Measurements from ENCODE around the gene CCDC33. TPM values are rescaled to one million over a fixed set of nuclear protein-coding genes. Genes with fewer than 3 reads are reported as not detected.

The CCDC33 gene
- total and polyA plus RNA-seq, 2 experiments from 2014 or later, result 2.6 to 2.8 TPM

DNA sequence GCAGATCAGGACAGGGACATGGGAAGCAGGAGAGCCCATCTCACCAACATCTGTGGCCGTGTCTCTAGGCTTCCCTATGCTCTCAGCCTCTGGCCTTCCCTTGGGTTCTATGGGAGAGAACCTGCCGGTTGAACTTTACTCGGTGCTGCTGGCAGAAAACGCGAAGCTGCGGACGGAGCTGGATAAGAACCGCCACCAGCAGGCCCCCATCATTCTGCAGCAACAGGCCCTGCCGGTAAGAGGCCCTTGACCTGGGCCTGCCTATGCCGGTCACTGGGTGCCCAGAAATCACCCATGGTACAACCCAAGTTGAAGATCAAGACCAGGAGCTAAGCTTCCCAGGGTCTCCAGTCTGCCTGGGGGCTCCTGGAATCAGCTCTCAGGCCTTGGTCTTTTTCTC is 96.5 kb downstream of the CCDC33 start:
- H3K4me1 Mint-ChIP-seq, result peaks cover 14% of the 10 kb centered on the region
- DNase-seq (ENCODE audit: low spot score) (no peak), ATAC-seq (no peak)
- TF ChIP-seq NANOG (IDR thresholded peaks at IDR 0.05; ENCODE audit: borderline replicate concordance) (no peak), ZNF114 (CRISPR knock-in tag; IDR thresholded peaks at IDR 0.05) (no peak), STAT1 (IDR thresholded peaks at IDR 0.05; ENCODE audit: unreplicated experiment) (no peak), CREB1 (CRISPR knock-in tag; IDR thresholded peaks at IDR 0.05; ENCODE audit: low read depth) (no peak)
- TF ChIP-seq, protein P1, sequence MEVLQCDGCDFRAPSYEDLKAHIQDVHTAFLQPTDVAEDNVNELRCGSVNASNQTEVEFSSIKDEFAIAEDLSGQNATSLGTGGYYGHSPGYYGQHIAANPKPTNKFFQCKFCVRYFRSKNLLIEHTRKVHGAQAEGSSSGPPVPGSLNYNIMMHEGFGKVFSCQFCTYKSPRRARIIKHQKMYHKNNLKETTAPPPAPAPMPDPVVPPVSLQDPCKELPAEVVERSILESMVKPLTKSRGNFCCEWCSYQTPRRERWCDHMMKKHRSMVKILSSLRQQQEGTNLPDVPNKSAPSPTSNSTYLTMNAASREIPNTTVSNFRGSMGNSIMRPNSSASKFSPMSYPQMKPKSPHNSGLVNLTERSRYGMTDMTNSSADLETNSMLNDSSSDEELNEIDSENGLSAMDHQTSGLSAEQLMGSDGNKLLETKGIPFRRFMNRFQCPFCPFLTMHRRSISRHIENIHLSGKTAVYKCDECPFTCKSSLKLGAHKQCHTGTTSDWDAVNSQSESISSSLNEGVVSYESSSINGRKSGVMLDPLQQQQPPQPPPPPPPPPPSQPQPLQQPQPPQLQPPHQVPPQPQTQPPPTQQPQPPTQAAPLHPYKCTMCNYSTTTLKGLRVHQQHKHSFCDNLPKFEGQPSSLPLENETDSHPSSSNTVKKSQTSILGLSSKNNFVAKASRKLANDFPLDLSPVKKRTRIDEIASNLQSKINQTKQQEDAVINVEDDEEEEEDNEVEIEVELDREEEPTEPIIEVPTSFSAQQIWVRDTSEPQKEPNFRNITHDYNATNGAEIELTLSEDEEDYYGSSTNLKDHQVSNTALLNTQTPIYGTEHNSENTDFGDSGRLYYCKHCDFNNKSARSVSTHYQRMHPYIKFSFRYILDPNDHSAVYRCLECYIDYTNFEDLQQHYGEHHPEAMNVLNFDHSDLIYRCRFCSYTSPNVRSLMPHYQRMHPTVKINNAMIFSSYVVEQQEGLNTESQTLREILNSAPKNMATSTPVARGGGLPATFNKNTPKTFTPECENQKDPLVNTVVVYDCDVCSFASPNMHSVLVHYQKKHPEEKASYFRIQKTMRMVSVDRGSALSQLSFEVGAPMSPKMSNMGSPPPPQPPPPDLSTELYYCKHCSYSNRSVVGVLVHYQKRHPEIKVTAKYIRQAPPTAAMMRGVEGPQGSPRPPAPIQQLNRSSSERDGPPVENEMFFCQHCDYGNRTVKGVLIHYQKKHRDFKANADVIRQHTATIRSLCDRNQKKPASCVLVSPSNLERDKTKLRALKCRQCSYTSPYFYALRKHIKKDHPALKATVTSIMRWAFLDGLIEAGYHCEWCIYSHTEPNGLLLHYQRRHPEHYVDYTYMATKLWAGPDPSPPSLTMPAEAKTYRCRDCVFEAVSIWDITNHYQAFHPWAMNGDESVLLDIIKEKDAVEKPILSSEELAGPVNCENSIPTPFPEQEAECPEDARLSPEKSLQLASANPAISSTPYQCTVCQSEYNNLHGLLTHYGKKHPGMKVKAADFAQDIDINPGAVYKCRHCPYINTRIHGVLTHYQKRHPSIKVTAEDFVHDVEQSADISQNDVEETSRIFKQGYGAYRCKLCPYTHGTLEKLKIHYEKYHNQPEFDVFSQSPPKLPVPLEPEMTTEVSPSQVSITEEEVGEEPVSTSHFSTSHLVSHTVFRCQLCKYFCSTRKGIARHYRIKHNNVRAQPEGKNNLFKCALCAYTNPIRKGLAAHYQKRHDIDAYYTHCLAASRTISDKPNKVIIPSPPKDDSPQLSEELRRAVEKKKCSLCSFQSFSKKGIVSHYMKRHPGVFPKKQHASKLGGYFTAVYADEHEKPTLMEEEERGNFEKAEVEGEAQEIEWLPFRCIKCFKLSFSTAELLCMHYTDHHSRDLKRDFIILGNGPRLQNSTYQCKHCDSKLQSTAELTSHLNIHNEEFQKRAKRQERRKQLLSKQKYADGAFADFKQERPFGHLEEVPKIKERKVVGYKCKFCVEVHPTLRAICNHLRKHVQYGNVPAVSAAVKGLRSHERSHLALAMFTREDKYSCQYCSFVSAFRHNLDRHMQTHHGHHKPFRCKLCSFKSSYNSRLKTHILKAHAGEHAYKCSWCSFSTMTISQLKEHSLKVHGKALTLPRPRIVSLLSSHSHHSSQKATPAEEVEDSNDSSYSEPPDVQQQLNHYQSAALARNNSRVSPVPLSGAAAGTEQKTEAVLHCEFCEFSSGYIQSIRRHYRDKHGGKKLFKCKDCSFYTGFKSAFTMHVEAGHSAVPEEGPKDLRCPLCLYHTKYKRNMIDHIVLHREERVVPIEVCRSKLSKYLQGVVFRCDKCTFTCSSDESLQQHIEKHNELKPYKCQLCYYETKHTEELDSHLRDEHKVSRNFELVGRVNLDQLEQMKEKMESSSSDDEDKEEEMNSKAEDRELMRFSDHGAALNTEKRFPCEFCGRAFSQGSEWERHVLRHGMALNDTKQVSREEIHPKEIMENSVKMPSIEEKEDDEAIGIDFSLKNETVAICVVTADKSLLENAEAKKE (CRISPR knock-in tag; IDR thresholded peaks at IDR 0.05), result no peak
- TF ChIP-seq, protein P2, sequence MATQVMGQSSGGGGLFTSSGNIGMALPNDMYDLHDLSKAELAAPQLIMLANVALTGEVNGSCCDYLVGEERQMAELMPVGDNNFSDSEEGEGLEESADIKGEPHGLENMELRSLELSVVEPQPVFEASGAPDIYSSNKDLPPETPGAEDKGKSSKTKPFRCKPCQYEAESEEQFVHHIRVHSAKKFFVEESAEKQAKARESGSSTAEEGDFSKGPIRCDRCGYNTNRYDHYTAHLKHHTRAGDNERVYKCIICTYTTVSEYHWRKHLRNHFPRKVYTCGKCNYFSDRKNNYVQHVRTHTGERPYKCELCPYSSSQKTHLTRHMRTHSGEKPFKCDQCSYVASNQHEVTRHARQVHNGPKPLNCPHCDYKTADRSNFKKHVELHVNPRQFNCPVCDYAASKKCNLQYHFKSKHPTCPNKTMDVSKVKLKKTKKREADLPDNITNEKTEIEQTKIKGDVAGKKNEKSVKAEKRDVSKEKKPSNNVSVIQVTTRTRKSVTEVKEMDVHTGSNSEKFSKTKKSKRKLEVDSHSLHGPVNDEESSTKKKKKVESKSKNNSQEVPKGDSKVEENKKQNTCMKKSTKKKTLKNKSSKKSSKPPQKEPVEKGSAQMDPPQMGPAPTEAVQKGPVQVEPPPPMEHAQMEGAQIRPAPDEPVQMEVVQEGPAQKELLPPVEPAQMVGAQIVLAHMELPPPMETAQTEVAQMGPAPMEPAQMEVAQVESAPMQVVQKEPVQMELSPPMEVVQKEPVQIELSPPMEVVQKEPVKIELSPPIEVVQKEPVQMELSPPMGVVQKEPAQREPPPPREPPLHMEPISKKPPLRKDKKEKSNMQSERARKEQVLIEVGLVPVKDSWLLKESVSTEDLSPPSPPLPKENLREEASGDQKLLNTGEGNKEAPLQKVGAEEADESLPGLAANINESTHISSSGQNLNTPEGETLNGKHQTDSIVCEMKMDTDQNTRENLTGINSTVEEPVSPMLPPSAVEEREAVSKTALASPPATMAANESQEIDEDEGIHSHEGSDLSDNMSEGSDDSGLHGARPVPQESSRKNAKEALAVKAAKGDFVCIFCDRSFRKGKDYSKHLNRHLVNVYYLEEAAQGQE (IDR thresholded peaks at IDR 0.05; ENCODE audit: unreplicated experiment), result no peak
- Histone ChIP-seq H3K4me3 (no peak overlapping the region), H3K9me2 (ENCODE audit: insufficient read depth) (no peaks in the 10 kb centered on the region), H3K27ac (ENCODE audit: low read depth) (no peak overlapping the region), H4K20me1 (replicated peaks; ENCODE audit: insufficient read depth) (no peaks in the 10 kb centered on the region), H3K79me2 (replicated peaks; ENCODE audit: insufficient read depth) (no peaks in the 10 kb centered on the region), H2AFZ (no peak overlapping the region), H3F3A (replicated peaks; ENCODE audit: low read depth) (no peaks in the 10 kb centered on the region), H3K4me1 (ENCODE audit: insufficient read depth) (no peaks in the 10 kb centered on the region), H3K27me3 (ENCODE audit: insufficient read depth) (no peaks in the 10 kb centered on the region), H3K4me2 (no peak overlapping the region), H3K36me3 (ENCODE audit: insufficient read depth) (no peaks in the 10 kb centered on the region)
- H3K27me3 Mint-ChIP-seq (ENCODE audit: insufficient read depth, low read depth, poor library complexity), result peaks cover 13% of the 10 kb centered on the region
- no peaks in the 10 kb centered on the region; the same call in 2 of the 3 replicates for H3K36me3 Mint-ChIP-seq (ENCODE audit: low read depth)
- no peaks in the 10 kb centered on the region for H3K9me3 Mint-ChIP-seq
- H3K4me3 Mint-ChIP-seq, result no peak overlapping the region
- no peak overlapping the region for H3K27ac Mint-ChIP-seq

Data from GM23338 (cell line).